IPS-NIHi7 (cell line): Measurements from ENCODE around the gene SLC18B1.
A peak's percentile ranks its signal among the peaks of the same experiment; 100 is the strongest.

ENCODE experiments used
- DNase-seq: peaks from one replicate; pipeline ENCODE4 v3.0.0; 2012; ENCODE audit warnings: mixed read lengths; ENCODE audit errors: extremely low spot score

Gene SLC18B1

GRCh38 chr6:132742495-132742894, 55.9 kb downstream of the SLC18B1 start:
- no peak for DNase-seq

- DNase-seq: no peak
These were observed 57.2 kb downstream of the SLC18B1 start for GRCh38 chr6:132741281-132741680.

DNA sequence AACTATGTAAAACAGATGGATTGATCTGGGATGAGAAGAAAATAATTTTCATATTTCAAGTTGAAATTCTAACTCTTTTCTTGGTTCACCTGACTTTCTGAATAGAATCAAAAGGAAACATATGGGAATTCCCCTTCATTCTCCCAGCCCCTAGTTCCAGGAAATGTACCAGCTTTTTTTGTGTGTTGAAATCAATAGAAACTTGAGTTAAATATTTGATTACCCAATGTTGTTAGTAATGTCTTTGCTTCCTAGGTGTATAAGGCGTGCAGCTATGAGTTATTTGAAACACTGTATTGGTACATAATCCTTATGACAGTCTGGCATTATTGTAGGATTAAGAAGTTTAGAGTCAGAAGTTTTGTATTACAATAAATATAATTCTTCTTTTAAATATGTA, 62.2 kb downstream of the SLC18B1 start:
- DNase-seq: no peak

- DNase-seq: peak; percentile 19
These were observed 63.7 kb downstream of the SLC18B1 start for GRCh38 chr6:132734694-132735236.

DNA sequence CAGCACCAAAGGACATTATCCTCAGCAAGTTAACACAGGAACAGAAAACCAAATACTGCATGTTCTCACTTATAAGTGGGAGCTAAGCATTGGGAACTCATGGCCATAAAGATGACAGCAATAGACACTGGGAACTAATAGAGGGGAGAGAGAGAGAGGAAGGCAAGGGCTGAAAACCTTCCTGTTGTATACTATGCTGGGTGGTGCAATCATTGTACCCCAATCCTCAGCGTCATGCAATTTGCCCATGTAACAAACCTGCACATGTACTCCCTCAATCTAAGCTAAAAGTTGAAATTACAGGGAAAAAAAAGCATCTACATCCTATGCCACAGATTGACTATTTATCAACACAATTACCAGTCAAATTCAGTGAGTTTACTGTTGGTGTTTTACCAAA, 64.6 kb downstream of the SLC18B1 start:
- no peak for DNase-seq

GRCh38 chr6:132733283-132733682, 65.2 kb downstream of the SLC18B1 start:
- no peak for DNase-seq

- DNase-seq: no peak
These were observed 67.4 kb downstream of the SLC18B1 start for GRCh38 chr6:132731086-132731485.

DNA sequence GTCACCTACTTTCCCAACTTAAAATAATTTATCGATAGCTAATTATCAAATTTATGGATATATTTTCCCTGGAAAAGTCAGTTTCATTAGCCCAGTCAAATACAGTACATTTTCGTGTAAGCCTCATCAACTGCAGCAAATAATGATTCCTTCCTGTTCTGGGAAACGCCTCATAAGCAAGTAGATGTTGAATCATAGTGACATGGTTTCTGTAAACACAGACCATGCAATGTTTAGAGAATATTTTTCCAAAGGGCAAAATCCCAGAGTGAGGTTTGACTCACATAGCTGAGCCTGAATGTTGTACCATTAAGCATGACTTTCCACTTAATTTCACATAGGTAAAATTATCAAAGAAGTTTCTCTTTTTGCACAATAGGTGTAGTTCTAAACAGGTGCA, 67.9 kb downstream of the SLC18B1 start:
- DNase-seq: no peak

DNA sequence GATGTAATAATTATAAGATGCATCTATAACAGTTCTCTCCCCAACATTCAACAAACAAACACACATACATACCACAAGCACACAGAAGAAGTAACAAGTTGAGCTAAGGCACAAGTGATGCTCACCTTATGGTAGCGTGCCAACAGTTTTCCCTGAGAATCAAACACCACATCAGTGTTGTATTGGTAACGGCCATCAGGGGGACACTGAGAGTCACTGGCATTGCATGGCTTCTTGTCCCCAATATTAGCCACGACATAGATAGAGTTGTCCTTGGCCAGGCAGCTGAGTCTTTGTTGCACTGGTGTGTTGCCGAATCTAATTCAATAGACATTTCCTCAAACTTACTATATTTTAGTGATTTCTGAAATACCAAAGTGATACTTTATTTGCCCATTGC, 69.8 kb downstream of the SLC18B1 start:
- DNase-seq: peak; percentile 18

DNA sequence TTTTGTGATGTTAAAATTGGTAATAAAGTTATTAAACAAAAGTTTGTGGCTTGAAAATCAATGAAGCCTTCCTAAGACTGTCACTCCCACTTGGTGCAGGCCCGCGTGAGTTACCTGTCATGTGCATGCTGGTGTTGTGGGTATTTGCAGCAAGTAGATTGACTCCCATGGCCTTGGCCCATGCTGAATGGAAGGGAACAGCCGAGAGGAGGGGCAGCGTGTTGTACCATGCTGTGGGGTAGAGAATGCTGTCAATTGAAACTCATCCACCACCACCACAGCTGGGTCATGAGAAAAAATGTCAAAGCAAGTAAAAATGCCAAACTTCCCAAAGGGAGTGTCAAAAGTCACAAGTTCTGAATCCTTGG, 71.8 kb downstream of the SLC18B1 start:
- DNase-seq: no peak

DNA sequence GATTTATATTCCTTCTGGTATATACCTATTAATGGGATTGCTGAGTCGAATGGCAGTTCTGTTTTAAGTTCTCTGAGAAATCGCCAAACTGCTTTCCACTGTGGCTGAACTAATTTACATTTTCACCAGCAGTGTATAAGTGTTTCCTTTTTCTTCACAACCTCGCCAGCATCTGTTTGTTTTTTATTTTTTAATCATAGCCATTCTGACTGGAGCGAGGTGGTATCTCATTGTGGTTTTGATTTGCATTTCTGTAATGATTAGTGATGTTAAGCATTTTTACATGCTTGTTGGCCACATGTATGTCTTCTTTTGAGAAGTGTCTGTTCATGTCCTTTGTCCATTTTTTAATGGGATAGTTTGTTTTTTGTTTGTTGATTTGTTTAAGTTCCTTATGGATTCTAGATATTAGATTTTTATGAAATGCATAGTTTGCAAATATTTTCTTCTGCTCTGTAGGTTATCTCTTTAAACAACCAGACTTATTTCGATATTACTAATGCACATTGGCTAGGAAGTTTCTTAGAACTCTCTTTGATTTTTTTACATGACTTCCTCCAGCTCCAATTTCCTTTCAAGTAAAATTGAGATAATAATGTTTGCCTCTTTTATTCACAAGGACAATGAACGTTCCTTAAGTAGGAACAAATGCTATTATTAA, 72.4 kb downstream of the SLC18B1 start:
- no peak for DNase-seq

GRCh38 chr6:132725471-132725870, 73.0 kb downstream of the SLC18B1 start:
- no peak for DNase-seq

DNA sequence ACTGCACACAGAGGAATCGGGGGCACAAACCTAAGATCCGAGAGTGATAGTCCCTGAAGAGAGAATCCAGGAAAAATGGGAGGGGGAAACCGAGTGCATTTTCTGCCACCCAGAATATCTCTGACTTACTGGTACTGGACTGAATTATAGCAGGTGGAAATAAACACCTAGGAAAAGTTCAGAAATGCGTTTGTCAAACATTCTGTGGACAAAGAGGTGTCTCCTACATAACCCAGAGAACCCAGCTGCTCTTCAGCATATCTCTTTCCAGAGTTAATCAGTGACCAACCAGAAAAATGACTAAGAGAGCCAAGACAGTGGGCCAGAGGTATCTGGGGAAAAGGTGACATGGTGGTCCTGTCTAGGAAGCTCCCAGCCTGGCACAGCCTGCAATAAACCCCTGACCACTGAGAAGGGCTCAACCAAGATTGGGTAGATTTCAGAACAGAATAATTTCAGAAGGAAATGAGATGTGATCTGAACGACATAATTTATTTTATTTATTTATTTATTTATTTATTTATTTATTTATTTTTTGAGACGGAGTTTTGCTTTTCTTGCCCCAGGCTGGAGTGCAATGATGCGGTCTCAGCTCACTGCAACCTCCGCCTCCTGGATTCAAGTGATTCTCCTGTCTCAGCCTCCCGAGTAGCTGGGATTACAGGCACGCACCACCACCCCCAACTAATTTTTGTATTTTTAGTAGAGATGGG, 78.5 kb downstream of the SLC18B1 start:
- no peak for DNase-seq
